Common myeloid progenitor, CD34-positive (primary cell): Measurements from ENCODE around the gene ARL2BP.

Source experiments
- CTCF ChIA-PET: fragments of 350-600 bp; sonication (Branson Sonifier 250); formaldehyde crosslinking; loops from one replicate; lab custom pipeline; 2021; ENCODE audit warnings: antibody characterized with exemption; lab: Charles Lee
- POLR2A ChIA-PET: fragments of 350-600 bp; sonication (Branson Sonifier 250); formaldehyde crosslinking; loops from one replicate; lab custom pipeline; 2021; ENCODE audit warnings: antibody characterized with exemption; lab: Charles Lee
- DNase-seq, 3 donors: peaks; one replicate each; pipeline versions ENCODE4 v3.0.0 to v3.0.0-alpha.2; 2013
- H3K27ac ChIP-seq, 2 experiments: 1 replicate in 1 of 2; 2 replicates in 1 of 2; pipeline ENCODE4 v1.7.0; 2013; ENCODE audit warnings: inconsistent platforms in 2 of 2, low read length in 2 of 2, mild to moderate bottlenecking in 2 of 2, low read depth in 1 of 2, moderate library complexity in 1 of 2; ENCODE audit not compliant: severe bottlenecking in 2 of 2, insufficient read depth in 1 of 2, poor library complexity in 1 of 2
- H3K27me3 ChIP-seq, 5 experiments: replicated peaks in 2 of 5; 1 replicate in 3 of 5; 2 replicates in 2 of 5; pipeline versions ENCODE4 v1.6.1 to v1.7.0; 2013; ENCODE audit warnings: low read length in 4 of 5, mild to moderate bottlenecking in 2 of 5, moderate library complexity in 2 of 5, inconsistent platforms in 1 of 5; ENCODE audit not compliant: insufficient read depth in 5 of 5, control insufficient read depth in 4 of 5
- H3K36me3 ChIP-seq, 4 experiments: 1 replicate in 2 of 4; 2 replicates in 2 of 4; pipeline versions ENCODE4 v1.6.1 to v1.7.0; 2013; ENCODE audit warnings: low read length in 3 of 4, control low read depth in 1 of 4, mild to moderate bottlenecking in 1 of 4; ENCODE audit not compliant: control insufficient read depth in 4 of 4, insufficient read depth in 4 of 4
- H3K4me1 ChIP-seq, 4 experiments: 1 replicate in 3 of 4; 2 replicates in 1 of 4; pipeline versions ENCODE4 v1.6.1 to v1.7.1; 2013; ENCODE audit warnings: low read length in 3 of 4, mild to moderate bottlenecking in 3 of 4, control low read depth in 1 of 4, inconsistent platforms in 1 of 4, moderate library complexity in 1 of 4; ENCODE audit not compliant: control insufficient read depth in 4 of 4, insufficient read depth in 4 of 4; ENCODE audit errors: control extremely low read depth in 1 of 4
- H3K4me3 ChIP-seq, 7 experiments: 1 replicate in 4 of 7; 2 replicates in 3 of 7; pipeline versions ENCODE4 v1.5.1 to v1.7.0; 2013; ENCODE audit warnings: mild to moderate bottlenecking in 7 of 7, low read length in 6 of 7, moderate library complexity in 6 of 7, inconsistent platforms in 2 of 7, low read depth in 2 of 7, control low read depth in 1 of 7; ENCODE audit not compliant: insufficient read depth in 4 of 7, control insufficient read depth in 1 of 7; ENCODE audit errors: extremely low read depth in 1 of 7
- H3K9me3 ChIP-seq, 5 experiments: 1 replicate in 4 of 5; 2 replicates in 1 of 5; pipeline versions ENCODE4 v1.6.1 to v1.7.1; 2013; ENCODE audit warnings: low read length in 4 of 5, mild to moderate bottlenecking in 2 of 5, inconsistent platforms in 1 of 5, low read depth in 1 of 5, moderate library complexity in 1 of 5; ENCODE audit not compliant: control insufficient read depth in 4 of 5, insufficient read depth in 2 of 5; ENCODE audit errors: control extremely low read depth in 1 of 5
- WGBS: methylation state at CpG from one replicate; pipeline ENCODE4 v1.1.5; 2013; ENCODE audit not compliant: insufficient coverage; 5-methylcytosine and 5-hydroxymethylcytosine counted together

The ARL2BP gene

DNA sequence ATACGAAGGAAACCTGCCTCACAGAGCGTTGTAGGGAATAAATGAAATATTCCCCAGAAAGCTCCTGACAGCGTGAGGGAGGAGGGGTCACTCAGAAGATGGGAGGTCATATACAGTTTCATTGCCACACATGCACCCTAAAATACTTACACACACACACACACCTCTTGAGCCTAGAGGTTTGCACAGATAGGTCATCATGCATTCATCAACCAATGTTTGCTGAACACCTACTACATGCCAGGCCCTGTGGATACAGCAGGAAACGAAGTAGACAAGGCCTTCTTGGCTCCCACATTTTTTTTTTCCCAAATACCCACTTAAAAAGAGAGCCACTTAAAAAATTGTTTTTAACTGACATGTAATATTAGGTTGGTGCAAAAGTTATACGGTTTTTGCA lies 40.3 kb downstream of the ARL2BP start:
- H3K27ac ChIP-seq, result no peak overlapping the region
- no CpG with 5 or more reads among the region's 5 CpGs for whole genome bisulfite sequencing
- CTCF ChIA-PET, result interaction anchor here (1.5 to 1.8 kb wide), 2 partner anchors 12 to 15 kb away, joined by 3 to 5 read pairs; no protein-coding TSS in a partner anchor
- peaks cover 0 to 14% (median 11%) of the 10 kb centered on the region in 4 experiments for H3K4me1 ChIP-seq
- DNase-seq, result no peak
- no peaks in the 10 kb centered on the region for H3K9me3 ChIP-seq
- no peaks in the 10 kb centered on the region for H3K36me3 ChIP-seq
- POLR2A ChIA-PET, result no interaction called here
- peaks cover 2 to 39% (median 21%) of the 10 kb centered on the region in 5 experiments for H3K27me3 ChIP-seq
- H3K4me3 ChIP-seq, result peak overlapping the region in 3 of 7 experiments; percentile 56 to 70 (median 58)

DNA sequence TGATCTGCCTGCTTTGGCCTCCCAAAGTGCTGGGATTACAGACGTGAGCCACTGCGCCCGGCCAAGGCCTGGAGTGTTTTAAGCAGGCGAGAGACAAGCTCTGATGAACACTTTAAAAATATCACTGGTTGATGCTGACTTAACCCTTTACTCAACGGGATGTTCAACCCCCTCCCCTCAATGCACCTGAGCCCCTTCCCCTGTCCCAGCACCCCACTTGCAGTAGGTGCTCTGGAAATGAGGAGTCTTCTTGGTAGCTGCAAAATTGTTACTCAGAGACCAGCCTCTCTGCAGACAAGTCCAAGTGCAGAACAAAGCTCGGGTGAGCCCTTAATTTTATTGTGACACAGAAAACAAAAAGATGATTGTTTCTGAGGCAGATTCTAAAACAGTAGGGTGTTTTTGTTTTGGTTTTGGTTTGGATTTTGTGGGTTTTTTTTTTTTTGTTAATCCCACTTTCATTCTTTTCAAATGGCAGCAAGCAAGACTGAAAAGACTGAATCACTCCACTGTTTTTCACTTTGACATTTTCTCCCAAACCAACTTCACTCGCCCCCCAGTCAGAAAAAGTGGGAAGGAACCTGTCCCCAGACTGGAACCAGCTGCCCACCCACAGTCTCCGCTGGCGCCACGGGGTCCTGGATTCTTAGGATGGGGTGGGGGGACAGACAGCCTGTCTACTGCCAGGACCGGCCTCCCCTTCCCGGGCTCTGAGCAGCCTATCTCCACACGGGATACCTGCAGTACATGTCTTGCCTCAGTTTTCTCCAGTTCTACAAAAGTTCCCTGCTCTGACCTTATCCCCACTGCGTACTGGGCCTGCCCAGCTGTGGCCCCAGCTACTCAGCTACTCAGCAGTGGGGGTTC lies 44.6 kb downstream of the ARL2BP start:
- H3K27ac ChIP-seq, result no peak overlapping the region
- no peaks in the 10 kb centered on the region for H3K36me3 ChIP-seq
- DNase-seq, result no peak
- 84% methylated on average over 14 of the region's 14 CpGs for WGBS
- POLR2A ChIA-PET, result no interaction called here
- peaks cover 0 to 6% (median 4%) of the 10 kb centered on the region in 4 experiments for H3K4me1 ChIP-seq
- CTCF ChIA-PET, result interaction anchor here (2.5 kb wide), 1 partner anchor 10 kb away, joined by 7 read pairs; no protein-coding TSS in a partner anchor
- peaks cover 2 to 13% (median 5%) of the 10 kb centered on the region in 5 experiments for H3K27me3 ChIP-seq
- no peak overlapping the region for H3K4me3 ChIP-seq
- H3K9me3 ChIP-seq, result no peaks in the 10 kb centered on the region

DNA sequence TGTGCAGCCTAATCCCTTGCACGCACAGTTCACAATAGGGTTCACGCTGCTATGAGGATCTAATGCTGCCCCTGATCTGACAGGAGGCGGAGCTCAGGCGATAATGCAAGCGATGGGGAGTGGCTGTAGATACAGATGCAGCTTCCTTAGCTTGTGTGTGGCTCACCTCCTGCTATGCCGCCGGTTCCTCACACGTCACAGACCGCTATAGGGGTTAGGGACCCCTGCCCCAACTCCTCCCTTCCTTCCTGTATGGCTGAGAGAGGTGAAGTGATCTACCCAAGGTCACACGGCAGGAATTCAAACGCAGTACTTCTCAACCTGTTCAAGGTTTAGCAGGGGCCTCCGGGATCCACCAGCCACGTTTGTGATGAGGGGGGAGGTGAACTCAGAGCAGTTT lies 52.8 kb downstream of the ARL2BP start:
- Histone ChIP-seq H3K27ac (no peak overlapping the region), H3K4me3 (no peak overlapping the region), H3K4me1 (peaks cover 3 to 20% (median 16%) of the 10 kb centered on the region in 4 experiments), H3K36me3 (no peaks in the 10 kb centered on the region), H3K27me3 (peaks cover 0 to 4% (median 0%) of the 10 kb centered on the region in 5 experiments), H3K9me3 (no peaks in the 10 kb centered on the region)
- DNase-seq, result peak in 2 of 3 donors; percentile 46 to 68
- POLR2A ChIA-PET, result interaction anchor here (0.6 kb wide), 1 partner anchor 12 kb away, joined by 3 read pairs; no protein-coding TSS in a partner anchor
- CTCF ChIA-PET, result interaction anchor here (1.1 to 17.2 kb wide), 3 partner anchors 12 to 120 kb away, joined by 3 to 250 read pairs (median 5); no protein-coding TSS in a partner anchor
- WGBS, result 55% methylated on average over 9 of the region's 13 CpGs

DNA sequence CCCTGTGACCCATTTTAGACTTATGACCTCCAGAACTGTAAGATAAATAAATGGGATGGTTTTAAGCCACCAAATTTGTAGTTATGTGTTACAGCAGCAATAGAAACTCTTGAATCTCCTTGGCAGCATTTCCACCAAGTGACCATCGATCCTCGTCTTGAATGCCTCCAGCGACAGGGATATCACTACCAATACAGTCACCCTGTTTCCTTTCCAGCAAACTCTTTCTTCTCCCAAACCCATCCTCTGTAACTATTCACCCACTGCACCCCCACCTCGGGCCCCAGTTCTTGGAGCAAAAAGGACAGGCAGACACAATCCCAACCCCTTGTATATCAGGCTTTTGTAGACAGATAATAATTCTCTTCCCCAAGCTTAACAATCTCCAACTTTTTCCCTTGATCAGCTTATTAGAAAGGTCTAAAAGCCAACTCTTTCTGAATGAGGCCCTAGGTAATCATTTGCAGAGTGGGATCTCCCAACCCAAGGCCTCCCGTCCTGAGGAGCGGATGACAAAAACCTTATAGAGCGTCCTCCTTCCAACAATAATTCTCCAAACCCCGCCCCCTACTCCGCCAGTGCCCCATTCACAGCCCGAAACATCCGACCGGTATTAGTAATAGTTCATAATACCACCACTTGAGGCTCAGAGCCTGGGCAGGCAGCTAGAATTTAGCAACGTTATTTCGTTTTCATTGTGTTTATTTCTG lies 54.1 kb downstream of the ARL2BP start:
- peaks cover 0 to 4% (median 0%) of the 10 kb centered on the region in 5 experiments for H3K27me3 ChIP-seq
- 28% methylated on average over 9 of the region's 14 CpGs for WGBS
- ChIA-PET POLR2A (interaction anchor here (1.0 kb wide), 1 partner anchor 21 kb away, joined by 5 read pairs; no protein-coding TSS in a partner anchor), CTCF (interaction anchor here (0.6 to 17.2 kb wide), 8 partner anchors 10 to 727 kb away, joined by 3 to 250 read pairs (median 4); no protein-coding TSS in a partner anchor)
- H3K9me3 ChIP-seq, result no peaks in the 10 kb centered on the region
- peaks cover 3 to 20% (median 16%) of the 10 kb centered on the region in 4 experiments for H3K4me1 ChIP-seq
- peak overlapping the region in 1 of 2 experiments; percentile 81 for H3K27ac ChIP-seq
- no peaks in the 10 kb centered on the region for H3K36me3 ChIP-seq
- DNase-seq, result no peak
- peak overlapping the region; percentile 37 to 85 (median 75) for H3K4me3 ChIP-seq

DNA sequence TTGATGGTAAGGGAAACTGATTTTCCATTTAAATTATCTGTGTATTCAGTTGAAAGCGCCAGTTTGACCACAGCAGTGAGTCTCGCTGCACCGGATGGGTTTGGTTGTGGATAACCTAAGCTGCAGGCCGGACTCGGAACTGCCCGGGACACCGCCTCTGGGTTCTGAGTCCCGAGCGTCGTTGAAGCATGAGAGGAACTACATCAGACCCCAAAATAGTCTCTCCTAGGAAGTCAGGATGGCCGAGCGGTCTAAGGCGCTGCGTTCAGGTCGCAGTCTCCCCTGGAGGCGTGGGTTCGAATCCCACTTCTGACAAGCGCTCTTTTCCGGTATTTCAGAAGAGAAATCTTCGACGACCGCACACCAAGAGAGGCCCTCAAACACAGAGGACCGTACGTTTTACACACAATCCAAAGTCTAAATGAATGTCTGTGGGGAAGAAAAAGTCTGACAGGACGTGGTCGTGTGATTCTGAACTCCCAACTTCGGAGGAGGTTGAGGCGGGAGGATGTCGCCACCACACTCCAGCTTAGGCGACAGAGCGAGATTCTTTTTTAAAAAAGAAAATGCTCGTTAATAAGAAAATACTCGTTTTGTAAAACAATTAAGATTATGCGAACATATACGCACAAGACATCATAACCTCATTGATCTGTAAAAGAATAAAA lies 54.8 kb downstream of the ARL2BP start:
- under 1% methylated on average over 25 of the region's 35 CpGs for WGBS
- Histone ChIP-seq H3K4me3 (peak overlapping the region; percentile 37 to 85 (median 75)), H3K9me3 (no peaks in the 10 kb centered on the region)

More for the DNA sequence above, 54.8 kb downstream of the ARL2BP start:
- CTCF ChIA-PET, result interaction anchor here (0.6 to 17.2 kb wide), 18 partner anchors 10 to 727 kb away, joined by 3 to 250 read pairs (median 4); partner anchors contain the start of gene CIAPIN1
- Histone ChIP-seq H3K27ac (peak overlapping the region in 1 of 2 experiments; percentile 81), H3K36me3 (no peaks in the 10 kb centered on the region), H3K27me3 (peaks cover 0 to 4% (median 0%) of the 10 kb centered on the region in 5 experiments), H3K4me1 (peaks cover 3 to 20% (median 16%) of the 10 kb centered on the region in 4 experiments)
- peak; percentile 93 to 98 (median 98) for DNase-seq
- POLR2A ChIA-PET, result interaction anchor here (1.0 to 1.6 kb wide), 2 partner anchors 22 to 117 kb away, joined by 5 to 8 read pairs; no protein-coding TSS in a partner anchor
